GM12864 (cell line): ENCODE data around the gene ECM1.

ENCODE experiments used
- DNase-seq: peaks from one replicate; pipeline ENCODE4 v3.0.0-alpha.2; 2011; ENCODE audit warnings: low read depth
- H3K4me3 ChIP-seq: 2 replicates; pipeline ENCODE4 v1.5.1; 2011; ENCODE audit warnings: mild to moderate bottlenecking, low read depth, low read length, control low read depth
- TF ChIP-seq, protein P1 (sequence below): IDR thresholded peaks from 2 replicates; pipeline ENCODE4 v1.5.1; 2011; ENCODE audit warnings: low read depth, mild to moderate bottlenecking, moderate library complexity, low read length, control low read depth, inconsistent platforms; ENCODE audit errors: missing control alignments

Gene ECM1

DNA sequence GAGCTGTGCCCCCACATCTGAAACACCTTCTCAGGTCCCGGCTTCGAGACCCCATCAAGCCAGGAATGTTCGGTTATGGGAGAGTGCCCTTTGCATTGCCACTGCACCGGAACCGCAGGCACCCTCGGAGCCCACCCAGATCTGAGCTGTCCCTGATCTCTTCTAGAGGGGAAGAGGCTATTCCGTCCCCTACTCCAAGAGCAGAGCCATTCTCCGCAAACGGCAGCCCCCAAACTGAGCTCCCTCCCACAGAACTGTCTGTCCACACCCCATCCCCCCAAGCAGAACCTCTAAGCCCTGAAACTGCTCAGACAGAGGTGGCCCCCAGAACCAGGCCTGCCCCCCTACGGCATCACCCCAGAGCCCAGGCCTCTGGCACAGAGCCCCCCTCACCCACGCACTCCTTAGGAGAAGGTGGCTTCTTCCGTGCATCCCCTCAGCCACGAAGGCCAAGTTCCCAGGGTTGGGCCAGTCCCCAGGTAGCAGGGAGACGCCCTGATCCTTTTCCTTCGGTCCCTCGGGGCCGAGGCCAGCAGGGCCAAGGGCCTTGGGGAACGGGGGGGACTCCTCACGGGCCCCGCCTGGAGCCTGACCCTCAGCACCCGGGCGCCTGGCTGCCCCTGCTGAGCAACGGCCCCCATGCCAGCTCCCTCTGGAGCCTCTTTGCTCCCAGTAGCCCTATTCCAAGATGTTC, 45.6 kb downstream of the ECM1 start:
- TF ChIP-seq, protein P1, sequence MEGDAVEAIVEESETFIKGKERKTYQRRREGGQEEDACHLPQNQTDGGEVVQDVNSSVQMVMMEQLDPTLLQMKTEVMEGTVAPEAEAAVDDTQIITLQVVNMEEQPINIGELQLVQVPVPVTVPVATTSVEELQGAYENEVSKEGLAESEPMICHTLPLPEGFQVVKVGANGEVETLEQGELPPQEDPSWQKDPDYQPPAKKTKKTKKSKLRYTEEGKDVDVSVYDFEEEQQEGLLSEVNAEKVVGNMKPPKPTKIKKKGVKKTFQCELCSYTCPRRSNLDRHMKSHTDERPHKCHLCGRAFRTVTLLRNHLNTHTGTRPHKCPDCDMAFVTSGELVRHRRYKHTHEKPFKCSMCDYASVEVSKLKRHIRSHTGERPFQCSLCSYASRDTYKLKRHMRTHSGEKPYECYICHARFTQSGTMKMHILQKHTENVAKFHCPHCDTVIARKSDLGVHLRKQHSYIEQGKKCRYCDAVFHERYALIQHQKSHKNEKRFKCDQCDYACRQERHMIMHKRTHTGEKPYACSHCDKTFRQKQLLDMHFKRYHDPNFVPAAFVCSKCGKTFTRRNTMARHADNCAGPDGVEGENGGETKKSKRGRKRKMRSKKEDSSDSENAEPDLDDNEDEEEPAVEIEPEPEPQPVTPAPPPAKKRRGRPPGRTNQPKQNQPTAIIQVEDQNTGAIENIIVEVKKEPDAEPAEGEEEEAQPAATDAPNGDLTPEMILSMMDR, result no peak
- H3K4me3 ChIP-seq, result no peak overlapping the region
- no peak for DNase-seq

DNA sequence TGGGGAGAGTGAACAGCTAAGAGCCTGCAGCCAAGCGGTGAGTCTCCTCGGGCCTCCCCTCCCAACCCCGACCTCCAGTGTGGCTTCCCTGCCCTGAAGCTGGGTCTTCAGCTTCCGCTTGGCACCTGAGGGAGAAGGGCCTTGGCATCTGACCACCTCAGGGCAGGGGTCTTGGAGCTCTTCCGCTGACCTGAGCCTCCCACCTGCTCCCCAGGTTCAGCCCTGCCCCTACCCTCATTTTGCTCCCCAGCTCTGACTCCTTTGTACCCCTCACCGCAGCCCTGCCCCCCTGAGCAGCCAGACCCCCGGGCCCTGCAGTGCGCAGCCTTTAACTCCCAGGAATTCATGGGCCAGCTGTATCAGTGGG, 46.2 kb downstream of the ECM1 start:
- no peak overlapping the region for H3K4me3 ChIP-seq
- DNase-seq, result no peak
- TF ChIP-seq, protein P1, result no peak

- no peak overlapping the region for H3K4me3 ChIP-seq
- no peak for DNase-seq
- TF ChIP-seq, protein P1, result no peak
Observed at GRCh38 chr1:150555198-150555970, 47.5 kb downstream of the ECM1 start.

DNA sequence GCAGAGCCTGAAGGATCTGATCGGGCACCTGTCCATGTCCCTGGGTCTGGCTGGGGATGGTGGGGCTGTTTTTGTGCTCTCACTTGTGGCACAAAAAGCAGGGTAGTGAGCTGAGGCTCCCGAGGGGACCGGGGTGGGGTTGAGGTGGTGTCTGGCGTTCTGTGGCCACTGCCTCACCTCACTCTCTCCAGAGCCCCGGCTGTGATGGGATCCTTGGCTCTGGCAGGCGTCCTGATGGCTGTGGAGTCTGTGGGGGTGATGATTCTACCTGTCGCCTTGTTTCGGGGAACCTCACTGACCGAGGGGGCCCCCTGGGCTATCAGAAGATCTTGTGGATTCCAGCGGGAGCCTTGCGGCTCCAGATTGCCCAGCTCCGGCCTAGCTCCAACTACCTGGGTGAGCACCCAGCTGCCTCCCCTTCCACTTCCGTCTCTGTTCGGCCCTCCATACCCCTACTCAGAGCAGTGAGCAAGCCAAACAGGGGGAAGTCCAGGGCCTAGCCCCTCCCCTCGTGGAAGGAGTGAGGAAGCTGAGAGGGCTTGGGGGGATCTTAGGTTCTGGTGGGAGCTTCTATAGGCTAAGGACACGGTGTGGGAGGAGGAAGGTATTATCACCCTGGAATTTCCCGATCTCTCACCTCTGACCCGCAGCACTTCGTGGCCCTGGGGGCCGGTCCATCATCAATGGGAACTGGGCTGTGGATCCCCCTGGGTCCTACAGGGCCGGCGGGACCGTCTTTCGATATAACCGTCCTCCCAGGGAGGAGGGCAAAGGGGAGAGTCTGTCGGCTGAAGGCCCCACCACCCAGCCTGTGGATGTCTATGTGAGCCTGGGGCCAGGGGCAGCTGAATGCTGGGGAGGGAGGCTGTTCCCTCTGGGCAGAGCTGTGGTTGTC, 48.3 kb downstream of the ECM1 start:
- H3K4me3 ChIP-seq, result no peak overlapping the region
- TF ChIP-seq, protein P1, result no peak
- DNase-seq, result no peak

- TF ChIP-seq, protein P1, result no peak
- no peak for DNase-seq
- no peak overlapping the region for H3K4me3 ChIP-seq
Observed at GRCh38 chr1:150557065-150557600, 49.2 kb downstream of the ECM1 start.

- DNase-seq, result no peak
- TF ChIP-seq, protein P1, result no peak
- no peak overlapping the region for H3K4me3 ChIP-seq
Observed at GRCh38 chr1:150557813-150558212, 49.9 kb downstream of the ECM1 start.
